GM10266 (cell line): Measurements from ENCODE around the gene TMEM168.

Source experiments
- DNase-seq: peaks from one replicate; pipeline ENCODE4 v3.0.0; 2012; ENCODE audit errors: extremely low spot score
- CTCF ChIP-seq: IDR thresholded peaks from 2 replicates; pipeline ENCODE4 v1.5.1; 2012; ENCODE audit warnings: mild to moderate bottlenecking, low read depth; ENCODE audit not compliant: control insufficient read depth, insufficient read depth; ENCODE audit errors: missing control alignments

The TMEM168 gene

GRCh38 chr7:112759905-112760304 lies 30.3 kb downstream of the TMEM168 start:
- TF ChIP-seq CTCF, result no peak
- DNase-seq, result no peak

- TF ChIP-seq CTCF, result no peak
- DNase-seq, result no peak
Measured at GRCh38 chr7:112757337-112757736, 32.9 kb downstream of the TMEM168 start.

- TF ChIP-seq CTCF, result no peak
- DNase-seq, result no peak
Measured at GRCh38 chr7:112753298-112753697, 36.9 kb downstream of the TMEM168 start.

- no peak for TF ChIP-seq CTCF
- no peak for DNase-seq
Measured at GRCh38 chr7:112752576-112752975, 37.6 kb downstream of the TMEM168 start.

GRCh38 chr7:112749775-112750174 lies 40.4 kb downstream of the TMEM168 start:
- DNase-seq, result no peak

GRCh38 chr7:112748381-112748780 lies 41.8 kb downstream of the TMEM168 start:
- no peak for TF ChIP-seq CTCF
- no peak for DNase-seq

More at GRCh38 chr7:112749775-112750174, 40.4 kb downstream of the TMEM168 start:
- no peak for TF ChIP-seq CTCF

- no peak for DNase-seq
Measured at GRCh38 chr7:112745635-112746034, 44.6 kb downstream of the TMEM168 start.

More at GRCh38 chr7:112745635-112746034, 44.6 kb downstream of the TMEM168 start:
- no peak for TF ChIP-seq CTCF
